WI38 (cell line): Measurements from ENCODE around the gene APRT.

ENCODE experiments used
- H3K4me3 ChIP-seq: 2 replicates; pipeline ENCODE4 v1.5.1; 2011; ENCODE audit warnings: low read depth, mild to moderate bottlenecking, control low read depth, low read length
- CTCF ChIP-seq: IDR thresholded peaks from 2 replicates; pipeline ENCODE4 v1.5.1; 2012; ENCODE audit warnings: low read depth, mild to moderate bottlenecking, control low read depth, low read length

APRT gene

GRCh38 chr16:88840600-88841215 is 29.0 kb upstream of the APRT start:
- TF ChIP-seq CTCF: no peak
- no peak overlapping the region for H3K4me3 ChIP-seq

GRCh38 chr16:88839745-88840599 is 28.2 kb upstream of the APRT start:
- no peak overlapping the region for H3K4me3 ChIP-seq
- TF ChIP-seq CTCF: no peak

GRCh38 chr16:88839026-88839529 is 27.4 kb upstream of the APRT start:
- TF ChIP-seq CTCF: no peak
- H3K4me3 ChIP-seq: no peak overlapping the region

GRCh38 chr16:88838566-88838965 is 26.8 kb upstream of the APRT start:
- no peak for TF ChIP-seq CTCF
- H3K4me3 ChIP-seq: no peak overlapping the region

- no peak overlapping the region for H3K4me3 ChIP-seq
- TF ChIP-seq CTCF: no peak
These were observed 26.1 kb upstream of the APRT start for GRCh38 chr16:88837806-88838205.

GRCh38 chr16:88836791-88837190 is 25.1 kb upstream of the APRT start:
- H3K4me3 ChIP-seq: no peak overlapping the region
- TF ChIP-seq CTCF: no peak

- no peak overlapping the region for H3K4me3 ChIP-seq
- no peak for TF ChIP-seq CTCF
These were observed 24.1 kb upstream of the APRT start for GRCh38 chr16:88835818-88836217.
